Breast epithelium (tissue), 4 donors: ENCODE data around the gene FOLR3. TPM values are rescaled to one million over a fixed set of nuclear protein-coding genes. Genes with fewer than 3 reads are reported as not detected.
A peak's percentile ranks its signal among the peaks of the same experiment; 100 is the strongest.

Source experiments
- DNase-seq, 2 donors: peaks; one replicate each; pipeline ENCODE4 v3.0.0-alpha.2; 2019; ENCODE audit warnings: low spot score in 2 of 2
- H3K27ac ChIP-seq, 2 donors: fragments of 200-600 bp; sonication (generic) in 1 of 2; one replicate each; pipeline ENCODE4 v1.5.1; 2016 to 2019; ENCODE audit warnings: mild to moderate bottlenecking in 1 of 2
- H3K27me3 ChIP-seq, 2 donors: fragments of 200-600 bp; sonication (generic) in 1 of 2; one replicate each; pipeline versions ENCODE4 v1.5.1 to v1.6.0; 2017 to 2019; ENCODE audit warnings: control low read depth in 1 of 2, mild to moderate bottlenecking in 1 of 2
- H3K36me3 ChIP-seq: fragments of 200-600 bp; one replicate; pipeline ENCODE4 v1.5.1; 2019
- H3K4me1 ChIP-seq, 2 donors: fragments of 200-600 bp; sonication (generic); one replicate each; pipeline ENCODE4 v1.5.1; 2016 to 2019; ENCODE audit warnings: control low read depth in 1 of 2
- H3K4me3 ChIP-seq, 3 donors: fragments of 200-600 bp; sonication (generic); 1 replicate in 2 of 3; 2 replicates in 1 of 3; pipeline ENCODE4 v1.5.1; 2016 to 2019; ENCODE audit warnings: mild to moderate bottlenecking in 3 of 3, moderate library complexity in 2 of 3
- H3K9me3 ChIP-seq, 2 donors: fragments of 200-600 bp; sonication (generic) in 1 of 2; one replicate each; pipeline ENCODE4 v1.5.1; 2016 to 2019; ENCODE audit warnings: control low read depth in 1 of 2
- POLR2A ChIP-seq: fragments of 450-650 bp; IDR thresholded peaks from one replicate; pipeline ENCODE4 v1.6.1; 2016; ENCODE audit warnings: antibody characterized with exemption, mild to moderate bottlenecking, moderate library complexity
- POLR2AphosphoS5 ChIP-seq, 3 donors: sonication (generic); formaldehyde crosslinking; IDR thresholded peaks; one replicate each; pipeline ENCODE4 v1.6.1; 2017; ENCODE audit warnings: antibody characterized with exemption in 3 of 3
- intact Hi-C: fragments of 100-400 bp; cut with DNase I; formaldehyde crosslinking; loops from one replicate; pipeline ENCODE4 v1.15.1; 2023; ENCODE audit warnings: low total_unique reads
- total RNA-seq, 3 donors: library from RNA; depleted of rRNA; stranded (reverse); fragments of >200 nt; gene quantifications; one replicate each; pipeline ENCODE4 v1.1.0, GENCODE V29; 2016
- TF ChIP-seq, protein P1 (sequence below), 3 donors: fragments of 450-650 bp; IDR thresholded peaks; one replicate each; pipeline ENCODE4 v1.5.1; 2016 to 2017; ENCODE audit warnings: antibody characterized with exemption in 3 of 3, mild to moderate bottlenecking in 3 of 3, moderate library complexity in 3 of 3

Gene FOLR3
- total RNA-seq, 3 donors from 2014 or later = 0.48 TPM; not detected in 2

- Histone ChIP-seq H3K9me3 (no peaks in the 10 kb centered on the region), H3K4me3 (no peak overlapping the region), H3K4me1 (no peaks in the 10 kb centered on the region), H3K27ac (no peak overlapping the region), H3K27me3 (no peaks in the 10 kb centered on the region), H3K36me3 (no peaks in the 10 kb centered on the region)
- TF ChIP-seq, protein P1, sequence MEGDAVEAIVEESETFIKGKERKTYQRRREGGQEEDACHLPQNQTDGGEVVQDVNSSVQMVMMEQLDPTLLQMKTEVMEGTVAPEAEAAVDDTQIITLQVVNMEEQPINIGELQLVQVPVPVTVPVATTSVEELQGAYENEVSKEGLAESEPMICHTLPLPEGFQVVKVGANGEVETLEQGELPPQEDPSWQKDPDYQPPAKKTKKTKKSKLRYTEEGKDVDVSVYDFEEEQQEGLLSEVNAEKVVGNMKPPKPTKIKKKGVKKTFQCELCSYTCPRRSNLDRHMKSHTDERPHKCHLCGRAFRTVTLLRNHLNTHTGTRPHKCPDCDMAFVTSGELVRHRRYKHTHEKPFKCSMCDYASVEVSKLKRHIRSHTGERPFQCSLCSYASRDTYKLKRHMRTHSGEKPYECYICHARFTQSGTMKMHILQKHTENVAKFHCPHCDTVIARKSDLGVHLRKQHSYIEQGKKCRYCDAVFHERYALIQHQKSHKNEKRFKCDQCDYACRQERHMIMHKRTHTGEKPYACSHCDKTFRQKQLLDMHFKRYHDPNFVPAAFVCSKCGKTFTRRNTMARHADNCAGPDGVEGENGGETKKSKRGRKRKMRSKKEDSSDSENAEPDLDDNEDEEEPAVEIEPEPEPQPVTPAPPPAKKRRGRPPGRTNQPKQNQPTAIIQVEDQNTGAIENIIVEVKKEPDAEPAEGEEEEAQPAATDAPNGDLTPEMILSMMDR (IDR thresholded peaks at IDR 0.05) = no peak
- TF ChIP-seq POLR2AphosphoS5 (IDR thresholded peaks at IDR 0.05) = no peak
- TF ChIP-seq POLR2A = no peak
- no peak for DNase-seq
- intact Hi-C loops = no loop called here
These were observed 2.9 kb upstream of the FOLR3 start for GRCh38 chr11:72132646-72133045.

GRCh38 chr11:72135891-72136683, 562 bp downstream of the FOLR3 start:
- no peak overlapping the region for H3K27ac ChIP-seq
- no peak overlapping the region for H3K4me3 ChIP-seq
- no peaks in the 10 kb centered on the region for H3K36me3 ChIP-seq
- H3K9me3 ChIP-seq = no peaks in the 10 kb centered on the region
- DNase-seq = no peak
- no peak for TF ChIP-seq POLR2A
- no peak for TF ChIP-seq POLR2AphosphoS5 (IDR thresholded peaks at IDR 0.05)
- TF ChIP-seq, protein P1 (IDR thresholded peaks at IDR 0.05) = no peak
- H3K27me3 ChIP-seq = no peaks in the 10 kb centered on the region
- intact Hi-C loops = no loop called here
- H3K4me1 ChIP-seq = no peaks in the 10 kb centered on the region

DNA sequence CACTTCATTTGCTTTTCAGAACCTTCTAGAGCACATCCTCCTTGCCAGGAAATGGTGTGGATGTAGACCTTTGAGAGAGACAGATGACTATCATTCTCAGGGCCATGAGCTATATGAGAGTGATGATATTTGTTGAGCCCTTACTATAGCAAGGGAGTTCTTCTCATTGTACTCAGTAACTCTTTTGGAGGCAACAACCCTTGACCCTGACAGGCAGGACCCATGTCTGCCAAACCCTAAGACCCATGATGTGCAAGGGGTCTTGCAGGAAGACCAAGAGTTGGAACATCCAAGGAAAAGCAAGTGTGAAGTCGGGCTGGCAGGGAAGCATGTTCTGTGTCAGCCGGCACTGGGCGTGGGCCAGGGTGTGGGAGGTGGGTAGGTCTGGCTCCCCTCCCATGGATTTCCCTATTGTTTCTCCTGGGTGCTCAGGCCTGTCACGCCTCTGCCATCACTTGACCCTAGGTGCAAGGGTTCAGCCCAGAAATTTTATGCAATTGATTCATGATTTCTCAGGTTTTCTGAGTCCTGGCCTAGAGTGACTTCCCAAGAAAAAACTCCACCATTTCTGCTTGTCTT, 1.2 kb downstream of the FOLR3 start:
- no peak for DNase-seq
- intact Hi-C loops = no loop called here
- no peak overlapping the region for H3K4me3 ChIP-seq
- H3K36me3 ChIP-seq = no peaks in the 10 kb centered on the region
- H3K9me3 ChIP-seq = no peaks in the 10 kb centered on the region
- no peak overlapping the region for H3K27ac ChIP-seq
- TF ChIP-seq POLR2AphosphoS5 (IDR thresholded peaks at IDR 0.05) = no peak
- H3K27me3 ChIP-seq = no peaks in the 10 kb centered on the region
- no peaks in the 10 kb centered on the region for H3K4me1 ChIP-seq

GRCh38 chr11:72138821-72139390, 3.4 kb downstream of the FOLR3 start:
- no peak for DNase-seq
- H3K36me3 ChIP-seq = no peaks in the 10 kb centered on the region
- peak overlapping the region in 1 of 2 donors; percentile 66 for H3K27ac ChIP-seq
- intact Hi-C loops = no loop called here
- H3K9me3 ChIP-seq = no peaks in the 10 kb centered on the region
- H3K27me3 ChIP-seq = no peaks in the 10 kb centered on the region
- no peaks in the 10 kb centered on the region for H3K4me1 ChIP-seq
- TF ChIP-seq POLR2AphosphoS5 (IDR thresholded peaks at IDR 0.05) (no peak), POLR2A (no peak)
- TF ChIP-seq, protein P1 (IDR thresholded peaks at IDR 0.05) = no peak
- no peak overlapping the region for H3K4me3 ChIP-seq

- no peaks in the 10 kb centered on the region for H3K36me3 ChIP-seq
- no peaks in the 10 kb centered on the region for H3K9me3 ChIP-seq
- intact Hi-C loops = no loop called here
- no peak for TF ChIP-seq POLR2A
- TF ChIP-seq, protein P1 (IDR thresholded peaks at IDR 0.05) = no peak
- no peak for TF ChIP-seq POLR2AphosphoS5 (IDR thresholded peaks at IDR 0.05)
- H3K4me3 ChIP-seq = no peak overlapping the region
- DNase-seq = no peak
- peak overlapping the region; percentile 58 to 66 for H3K27ac ChIP-seq
- H3K27me3 ChIP-seq = no peaks in the 10 kb centered on the region
- H3K4me1 ChIP-seq = no peaks in the 10 kb centered on the region
These were observed 4.0 kb downstream of the FOLR3 start for GRCh38 chr11:72139500-72139899.
